ENCODE data around the gene HERPUD1. TPM values are rescaled to one million over a fixed set of nuclear protein-coding genes. Genes with fewer than 3 reads are reported as not detected.

The HERPUD1 gene
- total and polyA plus RNA-seq, 4 donors = 57.8 to 219 (median 118) TPM

- H3K9ac ChIP-seq (ENCODE audit: low read depth in 1 of 2, low read length in 2 of 2) = no peak overlapping the region
- peaks cover 1 to 9% (median 2%) of the 10 kb centered on the region in 4 donors for H3K4me1 ChIP-seq (ENCODE audit: control insufficient read depth in 4 of 4, insufficient read depth in 4 of 4, low read length in 3 of 4)
- TF ChIP-seq EGR1 (IDR thresholded peaks at IDR 0.05; ENCODE audit: low read depth in 2 of 2) = no peak
- no peak for TF ChIP-seq SP1 (IDR thresholded peaks at IDR 0.05)
- TF ChIP-seq TAF1 (conservative IDR thresholded peaks at IDR 0.05) = no peak
- TF ChIP-seq, protein P1, sequence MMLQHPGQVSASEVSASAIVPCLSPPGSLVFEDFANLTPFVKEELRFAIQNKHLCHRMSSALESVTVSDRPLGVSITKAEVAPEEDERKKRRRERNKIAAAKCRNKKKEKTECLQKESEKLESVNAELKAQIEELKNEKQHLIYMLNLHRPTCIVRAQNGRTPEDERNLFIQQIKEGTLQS (IDR thresholded peaks at IDR 0.05) = no peak
- TF ChIP-seq HNF4A (conservative IDR thresholded peaks at IDR 0.05) = no peak
- TF ChIP-seq, protein P2, sequence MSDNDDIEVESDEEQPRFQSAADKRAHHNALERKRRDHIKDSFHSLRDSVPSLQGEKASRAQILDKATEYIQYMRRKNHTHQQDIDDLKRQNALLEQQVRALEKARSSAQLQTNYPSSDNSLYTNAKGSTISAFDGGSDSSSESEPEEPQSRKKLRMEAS (IDR thresholded peaks at IDR 0.05) = no peak
- no peak for TF ChIP-seq FOXA2 (IDR thresholded peaks at IDR 0.05)
- TF ChIP-seq, protein P3, sequence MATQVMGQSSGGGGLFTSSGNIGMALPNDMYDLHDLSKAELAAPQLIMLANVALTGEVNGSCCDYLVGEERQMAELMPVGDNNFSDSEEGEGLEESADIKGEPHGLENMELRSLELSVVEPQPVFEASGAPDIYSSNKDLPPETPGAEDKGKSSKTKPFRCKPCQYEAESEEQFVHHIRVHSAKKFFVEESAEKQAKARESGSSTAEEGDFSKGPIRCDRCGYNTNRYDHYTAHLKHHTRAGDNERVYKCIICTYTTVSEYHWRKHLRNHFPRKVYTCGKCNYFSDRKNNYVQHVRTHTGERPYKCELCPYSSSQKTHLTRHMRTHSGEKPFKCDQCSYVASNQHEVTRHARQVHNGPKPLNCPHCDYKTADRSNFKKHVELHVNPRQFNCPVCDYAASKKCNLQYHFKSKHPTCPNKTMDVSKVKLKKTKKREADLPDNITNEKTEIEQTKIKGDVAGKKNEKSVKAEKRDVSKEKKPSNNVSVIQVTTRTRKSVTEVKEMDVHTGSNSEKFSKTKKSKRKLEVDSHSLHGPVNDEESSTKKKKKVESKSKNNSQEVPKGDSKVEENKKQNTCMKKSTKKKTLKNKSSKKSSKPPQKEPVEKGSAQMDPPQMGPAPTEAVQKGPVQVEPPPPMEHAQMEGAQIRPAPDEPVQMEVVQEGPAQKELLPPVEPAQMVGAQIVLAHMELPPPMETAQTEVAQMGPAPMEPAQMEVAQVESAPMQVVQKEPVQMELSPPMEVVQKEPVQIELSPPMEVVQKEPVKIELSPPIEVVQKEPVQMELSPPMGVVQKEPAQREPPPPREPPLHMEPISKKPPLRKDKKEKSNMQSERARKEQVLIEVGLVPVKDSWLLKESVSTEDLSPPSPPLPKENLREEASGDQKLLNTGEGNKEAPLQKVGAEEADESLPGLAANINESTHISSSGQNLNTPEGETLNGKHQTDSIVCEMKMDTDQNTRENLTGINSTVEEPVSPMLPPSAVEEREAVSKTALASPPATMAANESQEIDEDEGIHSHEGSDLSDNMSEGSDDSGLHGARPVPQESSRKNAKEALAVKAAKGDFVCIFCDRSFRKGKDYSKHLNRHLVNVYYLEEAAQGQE (IDR thresholded peaks at IDR 0.05) = no peak
- TF ChIP-seq RXRA (IDR thresholded peaks at IDR 0.05) = no peak
- TF ChIP-seq, protein P4, sequence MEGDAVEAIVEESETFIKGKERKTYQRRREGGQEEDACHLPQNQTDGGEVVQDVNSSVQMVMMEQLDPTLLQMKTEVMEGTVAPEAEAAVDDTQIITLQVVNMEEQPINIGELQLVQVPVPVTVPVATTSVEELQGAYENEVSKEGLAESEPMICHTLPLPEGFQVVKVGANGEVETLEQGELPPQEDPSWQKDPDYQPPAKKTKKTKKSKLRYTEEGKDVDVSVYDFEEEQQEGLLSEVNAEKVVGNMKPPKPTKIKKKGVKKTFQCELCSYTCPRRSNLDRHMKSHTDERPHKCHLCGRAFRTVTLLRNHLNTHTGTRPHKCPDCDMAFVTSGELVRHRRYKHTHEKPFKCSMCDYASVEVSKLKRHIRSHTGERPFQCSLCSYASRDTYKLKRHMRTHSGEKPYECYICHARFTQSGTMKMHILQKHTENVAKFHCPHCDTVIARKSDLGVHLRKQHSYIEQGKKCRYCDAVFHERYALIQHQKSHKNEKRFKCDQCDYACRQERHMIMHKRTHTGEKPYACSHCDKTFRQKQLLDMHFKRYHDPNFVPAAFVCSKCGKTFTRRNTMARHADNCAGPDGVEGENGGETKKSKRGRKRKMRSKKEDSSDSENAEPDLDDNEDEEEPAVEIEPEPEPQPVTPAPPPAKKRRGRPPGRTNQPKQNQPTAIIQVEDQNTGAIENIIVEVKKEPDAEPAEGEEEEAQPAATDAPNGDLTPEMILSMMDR (IDR thresholded peaks at IDR 0.05; ENCODE audit: low read depth, low read length, missing input control) = no peak
- TF ChIP-seq YY1 (IDR thresholded peaks at IDR 0.05) = no peak
- TF ChIP-seq JUND (IDR thresholded peaks at IDR 0.05) = no peak
- TF ChIP-seq HNF4G (IDR thresholded peaks at IDR 0.05) = no peak
- no peak for TF ChIP-seq ZBTB33 (IDR thresholded peaks at IDR 0.05)
- no peak for TF ChIP-seq GABPA (IDR thresholded peaks at IDR 0.05 in 1 of 2, conservative IDR thresholded peaks at IDR 0.05 in 1 of 2)
- no peak for TF ChIP-seq RAD21 (IDR thresholded peaks at IDR 0.05)
- no peak for TF ChIP-seq FOXA1 (IDR thresholded peaks at IDR 0.05)
- H3K9me3 ChIP-seq (ENCODE audit: control insufficient read depth in 4 of 4, low read length in 3 of 4) = no peaks in the 10 kb centered on the region
- 88% methylated on average over 6 of the region's 6 CpGs for WGBS
- no peaks in the 10 kb centered on the region for H3K27me3 ChIP-seq (ENCODE audit: control insufficient read depth in 4 of 4, insufficient read depth in 4 of 4, low read length in 3 of 4)
- H3K4me3 ChIP-seq (ENCODE audit: low read depth in 1 of 3, low read length in 3 of 3) = no peak overlapping the region
- no peak for DNase-seq (ENCODE audit: low spot score)
- H3K27ac ChIP-seq (ENCODE audit: low read depth in 1 of 2, low read length in 2 of 2) = no peak overlapping the region
- no peaks in the 10 kb centered on the region for H3K36me3 ChIP-seq (ENCODE audit: control insufficient read depth in 4 of 4, insufficient read depth in 3 of 4, low read depth in 1 of 4, low read length in 3 of 4)
Measured at GRCh38 chr16:56977216-56977615, 45.3 kb downstream of the HERPUD1 start.
